K562 (cell line): Measurements from ENCODE around the gene SLC25A1. TPM values are rescaled to one million over a fixed set of nuclear protein-coding genes. Genes with fewer than 3 reads are reported as not detected.

Experiments used
- ATAC-seq: fragments of 200-7000 bp; cut with Tn5 transposase; 3 replicates; pipeline ENCODE4 v1.9.1; 2020; ENCODE audit warnings: moderate library complexity
- BruUV-seq: library from RNA; stranded (reverse); fragments of 400-500 nt; replicated peaks from 2 replicates; lab custom pipeline; 2021; lab: Mats Ljungman, UMichigan
- CTCF ChIA-PET: fragments of 300-600 bp; formaldehyde crosslinking; extraction: SDS; loops from one replicate; lab custom pipeline; 2021; ENCODE audit warnings: low intra/inter-chr PET ratio; lab: Yijun Ruan, JAX
- POLR2A ChIA-PET: fragments of 300-600, 350-650 bp; sonication (Branson Sonifier 250); formaldehyde crosslinking; extraction: SDS; loops from one replicate; lab custom pipeline; 2021; ENCODE audit warnings: antibody characterized with exemption, inconsistent platforms; lab: Yijun Ruan, JAX
- DNase-seq, 4 experiments: peaks; one replicate each; pipeline versions ENCODE4 v3.0.0 to v3.0.0-alpha.2; 2011 to 2018; ENCODE audit warnings: low spot score in 3 of 4, mixed read lengths in 3 of 4; ENCODE audit errors: extremely low read depth in 1 of 4
- FAIRE-seq: peaks from 2 replicates; lab custom pipeline; 2011; peaks lifted over from hg19 to GRCh38; lab: Jason Lieb, UNC
- H2AFZ ChIP-seq: 2 replicates; pipeline ENCODE4 v1.6.0; 2011; ENCODE audit warnings: low read depth, low read length, control low read depth, inconsistent platforms
- H3K27ac ChIP-seq: fragments of 200-600 bp; 3 replicates; pipeline ENCODE4 v1.8.0; 2011; ENCODE audit warnings: low read depth, mild to moderate bottlenecking, control low read depth, inconsistent platforms, low read length, moderate library complexity, mixed read lengths; ENCODE audit errors: extremely low read depth
- H3K27me3 ChIP-seq, 2 experiments: fragments of 300-600 bp in 1 of 2; 2 replicates in 1 of 2; 3 replicates in 1 of 2; pipeline versions ENCODE4 v1.6.0 to v1.8.0; 2011; ENCODE audit warnings: inconsistent platforms in 2 of 2, low read length in 2 of 2, mild to moderate bottlenecking in 1 of 2, mixed read lengths in 1 of 2, moderate library complexity in 1 of 2; ENCODE audit not compliant: control insufficient read depth in 2 of 2, insufficient read depth in 2 of 2
- H3K36me3 ChIP-seq: fragments of 300-600 bp; 3 replicates; pipeline ENCODE4 v1.8.0; 2011; ENCODE audit warnings: mild to moderate bottlenecking, low read length, inconsistent platforms; ENCODE audit not compliant: control insufficient read depth, insufficient read depth
- H3K4me1 ChIP-seq, 2 experiments: fragments of 200-600 bp in 1 of 2; replicated peaks in 1 of 2; 2 replicates in 1 of 2; 3 replicates in 1 of 2; pipeline versions ENCODE4 v1.5.1 to v1.8.0; 2011; ENCODE audit warnings: inconsistent platforms in 2 of 2, low read length in 2 of 2, mild to moderate bottlenecking in 1 of 2, mixed read lengths in 1 of 2, moderate library complexity in 1 of 2; ENCODE audit not compliant: control insufficient read depth in 2 of 2, insufficient read depth in 2 of 2
- H3K4me2 ChIP-seq: 2 replicates; pipeline ENCODE4 v1.6.1; 2011; ENCODE audit warnings: low read length, control low read depth, inconsistent platforms, mixed read lengths; ENCODE audit not compliant: insufficient read depth
- H3K4me3 ChIP-seq: fragments of 200-600 bp; sonication (generic), shearing (Covaris generic); 2 replicates; pipeline ENCODE4 v1.5.1; 2016; ENCODE audit warnings: control low read depth, inconsistent platforms
- H3K79me2 ChIP-seq: fragments of 200-600 bp; 3 replicates; pipeline ENCODE4 v1.8.0; 2011; ENCODE audit warnings: low read length, inconsistent platforms; ENCODE audit not compliant: control insufficient read depth, insufficient read depth
- H3K9ac ChIP-seq, 2 experiments: 2 replicates each; pipeline versions ENCODE4 v1.6.0 to v1.6.1; 2011; ENCODE audit warnings: low read depth in 2 of 2, low read length in 2 of 2, control low read depth in 1 of 2, inconsistent platforms in 1 of 2, mild to moderate bottlenecking in 1 of 2, mixed read lengths in 1 of 2; ENCODE audit not compliant: insufficient read depth in 1 of 2
- H3K9me1 ChIP-seq: one replicate; pipeline ENCODE4 v1.6.0; 2011; ENCODE audit warnings: inconsistent platforms, mild to moderate bottlenecking, low read length, moderate library complexity; ENCODE audit not compliant: control insufficient read depth, insufficient read depth
- H3K9me3 ChIP-seq: replicated peaks from 2 replicates; pipeline ENCODE4 v1.5.1; 2011; ENCODE audit warnings: low read depth, low read length, inconsistent platforms; ENCODE audit not compliant: control insufficient read depth, insufficient read depth
- H4K20me1 ChIP-seq: replicated peaks from 2 replicates; pipeline ENCODE4 v1.6.1; 2011; ENCODE audit warnings: low read length, inconsistent platforms, mixed read lengths; ENCODE audit not compliant: control insufficient read depth, insufficient read depth
- FOXA3 ChIP-seq, 2 experiments: fragments of 450-650 bp in 1 of 2; sonication (generic) in 1 of 2; formaldehyde crosslinking; IDR thresholded peaks in 1 of 2; conservative IDR thresholded peaks in 1 of 2; 2 replicates each; pipeline versions ENCODE4 v1.4.0 to v1.8.0; 2020 to 2022; ENCODE audit warnings: mild to moderate bottlenecking in 2 of 2, missing genetic modification reagents in 1 of 2
- JUN ChIP-seq, 2 experiments: sonication (generic) in 1 of 2; formaldehyde crosslinking in 1 of 2; IDR thresholded peaks; 2 replicates each; pipeline versions ENCODE4 v1.6.1 to v1.8.0; 2012 to 2022; ENCODE audit warnings: borderline replicate concordance in 2 of 2, mild to moderate bottlenecking in 2 of 2, improper control_type of control experiment in 1 of 2, low read depth in 1 of 2, low read length in 1 of 2, missing genetic modification reagents in 1 of 2
- PHF8 ChIP-seq: fragments of 200-600 bp; sonication (generic); IDR thresholded peaks from 2 replicates; pipeline ENCODE4 v1.6.1; 2012; ENCODE audit warnings: mixed run types, mild to moderate bottlenecking, inconsistent platforms, low read length, moderate library complexity, borderline replicate concordance
- RBBP5 ChIP-seq: fragments of 200-600 bp; sonication (generic); IDR thresholded peaks from 2 replicates; pipeline ENCODE4 v1.6.1; 2012; ENCODE audit warnings: borderline replicate concordance, mild to moderate bottlenecking, low read length, control low read depth, inconsistent platforms; ENCODE audit not compliant: insufficient read depth, poor library complexity, severe bottlenecking
- TCF3 ChIP-seq: sonication (generic); formaldehyde crosslinking; IDR thresholded peaks from 2 replicates; pipeline ENCODE4 v1.4.0; 2020; ENCODE audit warnings: mild to moderate bottlenecking, missing genetic modification reagents
- WGBS: fragments of 100-300 bp; shearing (Covaris generic); methylation state at CpG from one replicate; pipeline ENCODE4 v1.1.6; 2016; ENCODE audit warnings: low coverage, mixed read lengths; ENCODE audit not compliant: insufficient coverage; ENCODE audit errors: missing lambda C conversion rate; 5-methylcytosine and 5-hydroxymethylcytosine counted together
- in situ Hi-C: fragments of 300-500 bp; cut with MboI; formaldehyde crosslinking; loops from 4 replicates; pipeline ENCODE4 v1.15.0; 2018; ENCODE audit warnings: inconsistent platforms, mixed read lengths
- intact Hi-C: fragments of 100-400 bp; cut with micrococcal nuclease; formaldehyde crosslinking; loops from 2 replicates; pipeline ENCODE4 v1.14.2; 2022
- polyA plus RNA-seq, 8 experiments: library from polyadenylated mRNA; depleted of rRNA in 4 of 8; stranded (reverse) in 5 of 8; unstranded in 3 of 8; fragments of >200 nt; fragmentation: Nextera tagmentation in 2 of 8; fragmentation: Illumina TruSeq in 1 of 8; extraction: Ambion mirVana in 2 of 8; extraction: Trizol in 1 of 8; gene quantifications; 2 replicates each; pipeline versions ENCODE4 v1.2.1 to v1.2.3, GENCODE V29; 2011 to 2014; ENCODE audit warnings: inconsistent platforms in 1 of 8, missing spikeins in 1 of 8
- total RNA-seq, 7 experiments: library from RNA; depleted of rRNA in 6 of 7; stranded (reverse); fragments of >200 nt in 6 of 7; fragmentation: Illumina TruSeq in 2 of 7; extraction: Trizol in 2 of 7; gene quantifications; 2 replicates each; pipeline versions ENCODE4 v1.2.1 to v1.2.3, GENCODE V29; 2011 to 2021; ENCODE audit warnings: low replicate concordance in 1 of 7
- TF ChIP-seq, protein P1 (sequence below), 2 experiments: fragments of 450-650 bp in 1 of 2; IDR thresholded peaks; 2 replicates each; pipeline ENCODE4 v1.6.1; 2011 to 2017; ENCODE audit warnings: low read depth in 2 of 2, antibody characterized with exemption in 1 of 2, borderline replicate concordance in 1 of 2, low read length in 1 of 2, mild to moderate bottlenecking in 1 of 2, mixed read lengths in 1 of 2; ENCODE audit not compliant: control insufficient read depth in 1 of 2
- TF ChIP-seq, protein P2 (sequence below): fragments of 450-650 bp; IDR thresholded peaks from 2 replicates; pipeline ENCODE4 v1.6.1; 2016; ENCODE audit warnings: borderline replicate concordance
- TF ChIP-seq, protein P3 (sequence below): fragments of 250-450 bp; sonication (Bioruptor Pico); IDR thresholded peaks from 2 replicates; pipeline ENCODE4 v1.5.0; 2022; ENCODE audit warnings: mild to moderate bottlenecking
- TF ChIP-seq, protein P4 (sequence below): sonication (generic); formaldehyde crosslinking; IDR thresholded peaks from 2 replicates; pipeline ENCODE4 v1.4.0; 2020; ENCODE audit warnings: mild to moderate bottlenecking, missing genetic modification reagents

The SLC25A1 gene
- total and polyA plus RNA-seq, 9 of the 15 experiments (the other 6 are each of a cell fraction or from before 2014, with no cell fraction given): 11.0 to 408 (median 110) TPM

DNA sequence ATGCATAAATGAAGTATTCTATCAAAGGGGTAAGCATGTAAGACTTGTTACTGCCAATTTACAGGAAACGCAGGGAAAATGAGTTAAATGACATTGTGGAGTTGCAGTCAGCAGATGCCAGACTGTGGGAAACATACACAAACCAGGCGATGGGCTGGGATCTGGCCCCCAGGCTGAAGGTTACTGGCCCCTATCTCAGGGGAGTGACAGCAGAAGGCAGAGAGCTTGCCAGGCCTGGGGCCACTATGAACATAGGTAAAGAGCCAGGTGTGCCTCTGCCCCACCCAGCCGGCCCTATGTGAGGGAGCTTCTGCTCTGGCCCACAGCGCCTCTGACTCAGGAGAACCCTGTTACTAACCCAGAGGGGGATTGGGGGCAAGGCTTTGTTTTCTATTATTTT, 26.1 kb upstream of the SLC25A1 start:
- Histone ChIP-seq H3K4me1 (peaks cover 18 to 24% of the 10 kb centered on the region in 2 experiments), H3K79me2 (no peaks in the 10 kb centered on the region), H3K27me3 (peaks cover 39 to 64% of the 10 kb centered on the region in 2 experiments), H3K36me3 (no peaks in the 10 kb centered on the region), H3K9ac (0 out of 4 replicates have a peak overlapping the region, but pooled peaks of 1 of the 2 experiments have one; percentile 21), H3K4me3 (no peak overlapping the region), H3K4me2 (no peak overlapping the region), H2AFZ (no peak overlapping the region), H3K9me1 (peaks cover 3% of the 10 kb centered on the region), H3K9me3 (no peaks in the 10 kb centered on the region), H4K20me1 (0 out of 2 replicates have a peak, but pooled peaks cover 7% of the 10 kb centered on the region), H3K27ac (no peak overlapping the region)
- no peak for DNase-seq
- ATAC-seq: no peak
- FAIRE-seq: no peak
- in situ Hi-C loops (no loop called here), intact Hi-C loops (no loop called here)
- BruUV-seq: no TSS peak
- WGBS: 10% methylated on average over 4 of the region's 4 CpGs
- ChIA-PET POLR2A (interaction anchor here (0.6 to 11.1 kb wide), 12 partner anchors 8 to 423 kb away, joined by 3 to 123 read pairs (median 4); no protein-coding TSS in a partner anchor), CTCF (no interaction called here)
- TF ChIP-seq, protein P1, sequence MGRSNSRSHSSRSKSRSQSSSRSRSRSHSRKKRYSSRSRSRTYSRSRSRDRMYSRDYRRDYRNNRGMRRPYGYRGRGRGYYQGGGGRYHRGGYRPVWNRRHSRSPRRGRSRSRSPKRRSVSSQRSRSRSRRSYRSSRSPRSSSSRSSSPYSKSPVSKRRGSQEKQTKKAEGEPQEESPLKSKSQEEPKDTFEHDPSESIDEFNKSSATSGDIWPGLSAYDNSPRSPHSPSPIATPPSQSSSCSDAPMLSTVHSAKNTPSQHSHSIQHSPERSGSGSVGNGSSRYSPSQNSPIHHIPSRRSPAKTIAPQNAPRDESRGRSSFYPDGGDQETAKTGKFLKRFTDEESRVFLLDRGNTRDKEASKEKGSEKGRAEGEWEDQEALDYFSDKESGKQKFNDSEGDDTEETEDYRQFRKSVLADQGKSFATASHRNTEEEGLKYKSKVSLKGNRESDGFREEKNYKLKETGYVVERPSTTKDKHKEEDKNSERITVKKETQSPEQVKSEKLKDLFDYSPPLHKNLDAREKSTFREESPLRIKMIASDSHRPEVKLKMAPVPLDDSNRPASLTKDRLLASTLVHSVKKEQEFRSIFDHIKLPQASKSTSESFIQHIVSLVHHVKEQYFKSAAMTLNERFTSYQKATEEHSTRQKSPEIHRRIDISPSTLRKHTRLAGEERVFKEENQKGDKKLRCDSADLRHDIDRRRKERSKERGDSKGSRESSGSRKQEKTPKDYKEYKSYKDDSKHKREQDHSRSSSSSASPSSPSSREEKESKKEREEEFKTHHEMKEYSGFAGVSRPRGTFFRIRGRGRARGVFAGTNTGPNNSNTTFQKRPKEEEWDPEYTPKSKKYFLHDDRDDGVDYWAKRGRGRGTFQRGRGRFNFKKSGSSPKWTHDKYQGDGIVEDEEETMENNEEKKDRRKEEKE (IDR thresholded peaks at IDR 0.05; ENCODE audit: borderline replicate concordance in 1 of 2, control insufficient read depth in 1 of 2, low read depth in 2 of 2, low read length in 1 of 2): no peak
- TF ChIP-seq JUN (IDR thresholded peaks at IDR 0.05; ENCODE audit: borderline replicate concordance, low read depth, low read length): no peak
- 0 out of 2 replicates have a peak, but pooled peaks have one; percentile 32 for TF ChIP-seq JUN (CRISPR knock-in tag; IDR thresholded peaks at IDR 0.05; ENCODE audit: borderline replicate concordance)
- TF ChIP-seq PHF8: peak; percentile 23; the same call in 1 of the 2 replicates
- TF ChIP-seq, protein P2, sequence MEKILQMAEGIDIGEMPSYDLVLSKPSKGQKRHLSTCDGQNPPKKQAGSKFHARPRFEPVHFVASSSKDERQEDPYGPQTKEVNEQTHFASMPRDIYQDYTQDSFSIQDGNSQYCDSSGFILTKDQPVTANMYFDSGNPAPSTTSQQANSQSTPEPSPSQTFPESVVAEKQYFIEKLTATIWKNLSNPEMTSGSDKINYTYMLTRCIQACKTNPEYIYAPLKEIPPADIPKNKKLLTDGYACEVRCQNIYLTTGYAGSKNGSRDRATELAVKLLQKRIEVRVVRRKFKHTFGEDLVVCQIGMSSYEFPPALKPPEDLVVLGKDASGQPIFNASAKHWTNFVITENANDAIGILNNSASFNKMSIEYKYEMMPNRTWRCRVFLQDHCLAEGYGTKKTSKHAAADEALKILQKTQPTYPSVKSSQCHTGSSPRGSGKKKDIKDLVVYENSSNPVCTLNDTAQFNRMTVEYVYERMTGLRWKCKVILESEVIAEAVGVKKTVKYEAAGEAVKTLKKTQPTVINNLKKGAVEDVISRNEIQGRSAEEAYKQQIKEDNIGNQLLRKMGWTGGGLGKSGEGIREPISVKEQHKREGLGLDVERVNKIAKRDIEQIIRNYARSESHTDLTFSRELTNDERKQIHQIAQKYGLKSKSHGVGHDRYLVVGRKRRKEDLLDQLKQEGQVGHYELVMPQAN: no peak
- 0 out of 4 replicates have a peak, but pooled peaks of 1 of the 2 experiments have one; percentile 15 for TF ChIP-seq FOXA3 (CRISPR knock-in tag; conservative IDR thresholded peaks at IDR 0.05 in 1 of 2, IDR thresholded peaks at IDR 0.05 in 1 of 2)
- TF ChIP-seq TCF3 (CRISPR knock-in tag): no peak
- TF ChIP-seq RBBP5: peak; percentile 37
- TF ChIP-seq, protein P3, sequence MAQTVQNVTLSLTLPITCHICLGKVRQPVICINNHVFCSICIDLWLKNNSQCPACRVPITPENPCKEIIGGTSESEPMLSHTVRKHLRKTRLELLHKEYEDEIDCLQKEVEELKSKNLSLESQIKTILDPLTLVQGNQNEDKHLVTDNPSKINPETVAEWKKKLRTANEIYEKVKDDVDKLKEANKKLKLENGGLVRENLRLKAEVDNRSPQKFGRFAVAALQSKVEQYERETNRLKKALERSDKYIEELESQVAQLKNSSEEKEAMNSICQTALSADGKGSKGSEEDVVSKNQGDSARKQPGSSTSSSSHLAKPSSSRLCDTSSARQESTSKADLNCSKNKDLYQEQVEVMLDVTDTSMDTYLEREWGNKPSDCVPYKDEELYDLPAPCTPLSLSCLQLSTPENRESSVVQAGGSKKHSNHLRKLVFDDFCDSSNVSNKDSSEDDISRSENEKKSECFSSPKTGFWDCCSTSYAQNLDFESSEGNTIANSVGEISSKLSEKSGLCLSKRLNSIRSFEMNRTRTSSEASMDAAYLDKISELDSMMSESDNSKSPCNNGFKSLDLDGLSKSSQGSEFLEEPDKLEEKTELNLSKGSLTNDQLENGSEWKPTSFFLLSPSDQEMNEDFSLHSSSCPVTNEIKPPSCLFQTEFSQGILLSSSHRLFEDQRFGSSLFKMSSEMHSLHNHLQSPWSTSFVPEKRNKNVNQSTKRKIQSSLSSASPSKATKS (CRISPR knock-in tag): no peak
- TF ChIP-seq, protein P4, sequence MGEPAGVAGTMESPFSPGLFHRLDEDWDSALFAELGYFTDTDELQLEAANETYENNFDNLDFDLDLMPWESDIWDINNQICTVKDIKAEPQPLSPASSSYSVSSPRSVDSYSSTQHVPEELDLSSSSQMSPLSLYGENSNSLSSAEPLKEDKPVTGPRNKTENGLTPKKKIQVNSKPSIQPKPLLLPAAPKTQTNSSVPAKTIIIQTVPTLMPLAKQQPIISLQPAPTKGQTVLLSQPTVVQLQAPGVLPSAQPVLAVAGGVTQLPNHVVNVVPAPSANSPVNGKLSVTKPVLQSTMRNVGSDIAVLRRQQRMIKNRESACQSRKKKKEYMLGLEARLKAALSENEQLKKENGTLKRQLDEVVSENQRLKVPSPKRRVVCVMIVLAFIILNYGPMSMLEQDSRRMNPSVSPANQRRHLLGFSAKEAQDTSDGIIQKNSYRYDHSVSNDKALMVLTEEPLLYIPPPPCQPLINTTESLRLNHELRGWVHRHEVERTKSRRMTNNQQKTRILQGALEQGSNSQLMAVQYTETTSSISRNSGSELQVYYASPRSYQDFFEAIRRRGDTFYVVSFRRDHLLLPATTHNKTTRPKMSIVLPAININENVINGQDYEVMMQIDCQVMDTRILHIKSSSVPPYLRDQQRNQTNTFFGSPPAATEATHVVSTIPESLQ (CRISPR knock-in tag): no peak
